ENCODE measurements around the gene DAZAP1.

The DAZAP1 gene

DNA sequence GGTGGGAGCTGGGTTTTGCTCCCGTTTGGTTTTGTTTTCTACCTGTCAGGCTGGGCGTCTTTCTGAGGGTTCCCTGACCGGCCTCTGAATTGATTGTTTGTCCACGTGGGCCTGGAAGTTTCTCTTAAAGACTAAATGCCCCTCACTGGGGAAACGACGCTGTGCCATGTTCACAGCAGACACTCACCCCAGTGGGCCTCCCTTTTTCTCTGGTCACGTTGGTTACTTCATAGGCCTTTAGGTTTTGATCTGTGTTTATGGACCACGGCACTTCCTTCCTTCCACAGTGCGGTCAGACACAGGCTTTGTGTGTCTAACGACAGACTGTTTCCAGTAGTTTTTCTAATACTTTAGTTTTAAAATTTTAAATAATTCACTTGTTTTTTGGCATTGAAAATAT, 43.8 kb upstream of the DAZAP1 start:
- H3K27ac ChIP-seq = peak overlapping the region; percentile 73
- DNase-seq (ENCODE audit: low spot score) = no peak
- TF ChIP-seq, protein P1, sequence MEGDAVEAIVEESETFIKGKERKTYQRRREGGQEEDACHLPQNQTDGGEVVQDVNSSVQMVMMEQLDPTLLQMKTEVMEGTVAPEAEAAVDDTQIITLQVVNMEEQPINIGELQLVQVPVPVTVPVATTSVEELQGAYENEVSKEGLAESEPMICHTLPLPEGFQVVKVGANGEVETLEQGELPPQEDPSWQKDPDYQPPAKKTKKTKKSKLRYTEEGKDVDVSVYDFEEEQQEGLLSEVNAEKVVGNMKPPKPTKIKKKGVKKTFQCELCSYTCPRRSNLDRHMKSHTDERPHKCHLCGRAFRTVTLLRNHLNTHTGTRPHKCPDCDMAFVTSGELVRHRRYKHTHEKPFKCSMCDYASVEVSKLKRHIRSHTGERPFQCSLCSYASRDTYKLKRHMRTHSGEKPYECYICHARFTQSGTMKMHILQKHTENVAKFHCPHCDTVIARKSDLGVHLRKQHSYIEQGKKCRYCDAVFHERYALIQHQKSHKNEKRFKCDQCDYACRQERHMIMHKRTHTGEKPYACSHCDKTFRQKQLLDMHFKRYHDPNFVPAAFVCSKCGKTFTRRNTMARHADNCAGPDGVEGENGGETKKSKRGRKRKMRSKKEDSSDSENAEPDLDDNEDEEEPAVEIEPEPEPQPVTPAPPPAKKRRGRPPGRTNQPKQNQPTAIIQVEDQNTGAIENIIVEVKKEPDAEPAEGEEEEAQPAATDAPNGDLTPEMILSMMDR (conservative IDR thresholded peaks at IDR 0.05; ENCODE audit: low read depth) = no peak
- POLR2A ChIA-PET (ENCODE audit: low non-redundant PET) = no interaction called here
- CTCF ChIA-PET = no interaction called here

DNA sequence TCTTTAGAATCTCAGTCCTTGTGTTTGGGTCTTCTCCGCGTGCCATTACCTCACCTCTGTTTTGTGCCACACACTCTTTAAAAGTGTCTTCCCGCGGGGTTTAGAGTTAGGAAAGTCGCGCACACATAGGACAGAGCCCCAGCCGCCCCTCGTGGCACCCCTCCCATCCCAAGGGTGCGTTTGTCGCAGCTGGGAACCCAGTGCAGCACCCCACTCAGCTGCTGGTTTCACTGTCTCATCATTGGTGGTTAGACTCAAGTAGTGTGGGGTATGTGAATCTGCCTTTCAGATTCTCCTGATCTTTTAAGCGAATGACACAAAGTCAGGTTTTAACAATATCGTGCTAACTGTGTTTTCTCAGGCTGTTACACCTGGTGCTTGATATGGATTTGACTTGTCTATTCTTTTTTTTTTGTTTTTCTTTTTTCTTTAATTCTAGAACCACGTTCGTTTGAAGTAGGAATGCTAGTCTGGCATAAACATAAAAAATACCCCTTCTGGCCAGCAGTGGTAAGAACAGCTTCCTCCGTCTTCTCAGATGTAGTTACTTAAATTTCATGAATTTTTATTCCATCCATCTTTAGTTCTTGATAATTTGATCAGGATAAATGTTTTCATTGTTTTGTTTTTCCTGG, 43.2 kb upstream of the DAZAP1 start:
- no peak overlapping the region for H3K27ac ChIP-seq
- POLR2A ChIA-PET (ENCODE audit: low non-redundant PET) = interaction anchor here (0.6 kb wide), 1 partner anchor 8 kb away, joined by 8 read pairs; no protein-coding TSS in a partner anchor
- no peak for DNase-seq (ENCODE audit: low spot score)
- CTCF ChIA-PET = no interaction called here
- TF ChIP-seq, protein P1 (conservative IDR thresholded peaks at IDR 0.05; ENCODE audit: low read depth) = peak; percentile 18; the same call in 1 of the 2 replicates

DNA sequence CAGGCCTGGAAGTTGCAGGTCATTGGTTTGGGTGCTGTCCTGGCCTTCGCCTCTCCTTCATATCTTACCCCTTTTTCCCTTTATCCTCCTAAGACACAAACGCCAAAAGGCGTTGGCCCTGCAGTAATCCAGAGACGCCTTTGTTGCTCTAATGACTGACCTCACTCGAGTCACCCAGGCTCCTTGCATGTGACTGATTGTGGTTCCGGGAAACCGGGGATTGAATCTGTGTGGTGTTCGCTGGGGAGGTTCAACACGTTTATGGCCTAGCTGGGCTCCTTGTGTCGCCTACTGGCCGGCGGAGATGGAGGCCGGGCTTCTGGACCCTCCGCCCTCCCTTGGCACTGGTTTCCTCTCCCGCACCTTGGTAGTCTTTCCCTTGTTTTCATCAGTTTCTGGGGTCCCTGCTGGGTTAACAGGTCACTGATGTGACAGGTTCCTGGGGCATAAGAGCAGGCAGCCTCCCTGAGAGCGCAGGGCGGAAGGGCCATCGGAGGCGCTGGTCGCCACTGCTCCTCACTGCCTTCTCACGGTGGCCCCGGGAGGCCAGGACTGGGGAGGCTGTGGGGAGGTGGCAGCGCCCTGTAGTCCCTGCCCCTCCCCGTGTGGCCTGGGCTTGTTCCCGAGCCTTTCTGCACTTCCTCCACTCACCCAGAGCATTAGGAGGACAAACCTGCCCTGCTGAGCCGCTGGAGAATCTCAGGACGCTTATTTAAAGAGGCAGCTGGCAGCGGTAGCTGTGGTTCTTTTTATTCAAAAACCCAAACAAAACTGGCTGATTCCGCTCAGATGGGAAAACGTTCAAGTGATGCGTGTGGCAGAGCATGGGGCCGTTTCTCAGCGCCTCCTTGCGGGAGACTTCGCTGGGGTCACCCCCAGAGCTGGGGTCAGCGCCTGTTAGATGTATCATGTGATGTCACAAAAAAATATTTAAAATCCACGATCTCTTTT, 41.8 kb upstream of the DAZAP1 start:
- ChIA-PET CTCF (no interaction called here), POLR2A (ENCODE audit: low non-redundant PET) (no interaction called here)
- no peak for DNase-seq (ENCODE audit: low spot score)
- H3K27ac ChIP-seq = peak overlapping the region; percentile 11; the same call in 1 of the 2 replicates
- TF ChIP-seq, protein P1 (conservative IDR thresholded peaks at IDR 0.05; ENCODE audit: low read depth) = no peak

DNA sequence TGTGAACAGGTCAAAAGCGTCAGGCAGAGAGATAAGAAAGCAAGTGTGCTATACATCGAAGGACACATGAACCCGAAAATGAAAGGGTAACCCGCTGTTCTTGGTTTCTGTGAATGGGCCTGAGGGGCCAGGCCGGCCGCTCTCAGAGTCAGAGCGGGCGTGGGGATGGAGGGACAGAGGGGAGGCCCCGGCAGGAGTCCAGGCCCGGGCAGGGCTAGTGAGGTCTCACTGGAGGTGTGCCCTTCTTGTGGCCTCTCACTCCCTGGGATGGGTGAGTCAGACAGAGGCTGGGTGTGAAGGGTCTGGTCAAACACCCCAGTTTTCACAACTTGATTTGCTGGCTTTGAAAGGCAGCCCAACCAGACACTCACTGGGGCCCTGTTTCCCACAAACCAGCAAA, 41.1 kb upstream of the DAZAP1 start:
- H3K27ac ChIP-seq = peak overlapping the region; percentile 23; the same call in 1 of the 2 replicates
- TF ChIP-seq, protein P1 (conservative IDR thresholded peaks at IDR 0.05; ENCODE audit: low read depth) = no peak
- DNase-seq (ENCODE audit: low spot score) = no peak
- CTCF ChIA-PET = no interaction called here
- POLR2A ChIA-PET (ENCODE audit: low non-redundant PET) = no interaction called here

DNA sequence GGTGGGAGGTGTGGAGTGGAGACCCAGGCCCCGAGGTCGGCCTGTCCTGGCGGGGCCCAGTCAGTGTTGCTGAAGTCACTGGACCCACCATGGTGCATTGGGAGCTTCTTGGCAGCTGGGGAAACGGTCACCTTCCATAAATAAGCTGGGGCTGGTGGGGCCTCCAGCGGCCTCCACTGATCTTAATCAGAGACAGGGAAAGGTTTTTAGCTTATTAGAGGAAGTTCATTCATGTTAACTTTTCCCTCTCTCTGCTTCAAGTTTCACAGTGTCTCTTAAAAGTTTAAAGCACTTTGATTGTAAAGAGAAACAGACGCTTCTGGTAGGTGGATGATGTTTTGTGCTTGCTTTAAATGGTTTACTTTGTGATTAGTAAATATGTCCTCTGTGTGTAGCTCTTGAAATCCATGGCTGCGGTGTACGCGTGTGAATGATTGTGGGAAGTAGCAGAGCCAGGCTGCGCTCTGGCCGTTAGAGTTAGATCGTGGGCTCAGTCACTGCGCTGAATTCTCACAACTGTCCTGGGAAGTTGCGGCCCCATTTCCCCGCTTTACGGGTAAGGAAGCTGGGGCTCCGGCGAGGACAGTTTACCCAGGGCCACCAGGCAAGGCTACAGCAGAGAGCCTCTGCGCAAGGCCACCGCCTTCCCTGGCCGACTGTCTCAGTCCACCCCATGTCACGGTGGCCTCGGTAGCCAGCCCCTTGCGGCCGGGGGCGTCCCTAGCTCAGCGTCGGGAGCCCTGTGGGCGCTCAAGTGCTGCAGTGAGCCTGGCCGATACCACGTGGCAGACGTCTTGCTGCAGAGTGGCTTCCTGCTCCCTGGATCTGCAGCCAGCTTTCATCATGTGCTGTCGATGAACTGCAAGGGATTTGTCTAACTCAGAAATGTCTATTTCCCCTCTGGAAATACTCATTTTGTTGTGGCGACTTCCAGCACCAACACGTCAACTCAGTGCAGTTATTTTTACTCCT, 40.2 kb upstream of the DAZAP1 start:
- CTCF ChIA-PET = interaction anchor here (0.7 kb wide), 1 partner anchor 53 kb away, joined by 3 read pairs; no protein-coding TSS in a partner anchor
- POLR2A ChIA-PET (ENCODE audit: low non-redundant PET) = no interaction called here
- DNase-seq (ENCODE audit: low spot score) = no peak

More for the DNA sequence above, 40.2 kb upstream of the DAZAP1 start:
- TF ChIP-seq, protein P1 (conservative IDR thresholded peaks at IDR 0.05; ENCODE audit: low read depth) = no peak
- peak overlapping the region; percentile 23; the same call in 1 of the 2 replicates for H3K27ac ChIP-seq

All from RWPE1 (cell line).